ENCODE data around the gene CSF3R. TPM values are rescaled to one million over a fixed set of nuclear protein-coding genes. Genes with fewer than 3 reads are reported as not detected.

CSF3R gene
- total RNA-seq, 1 experiment from 2014 or later, result not detected

- peaks cover 3% of the 10 kb centered on the region; the same call in 1 of the 2 replicates for H3K4me1 ChIP-seq
- DNase-seq, result peak; percentile 96 to 97
- H3K27me3 ChIP-seq, result no peaks in the 10 kb centered on the region
- H3K27ac ChIP-seq, result peak within 1 kb of the TSS; percentile 78
- peak within 1 kb of the TSS; percentile 87 for H3K4me3 ChIP-seq
- H3K36me3 ChIP-seq, result peaks cover 12% of the 10 kb centered on the region; the same call in 1 of the 2 replicates
- no peaks in the 10 kb centered on the region for H3K9me3 ChIP-seq (replicated peaks)
Measured at GRCh38 chr1:36463803-36464604, 18.7 kb downstream of the CSF3R start, which contains the start of gene MRPS15. Gene MRPS15 (minus strand): TSS chr1:36464384. CDS start chr1:36464275, 109 bp downstream.

GRCh38 chr1:36463463-36463802, 19.3 kb downstream of the CSF3R start:
- Histone ChIP-seq H3K36me3 (peaks cover 12% of the 10 kb centered on the region; the same call in 1 of the 2 replicates), H3K27me3 (no peaks in the 10 kb centered on the region), H3K9me3 (replicated peaks) (no peaks in the 10 kb centered on the region), H3K4me1 (peaks cover 3% of the 10 kb centered on the region; the same call in 1 of the 2 replicates), H3K4me3 (peak overlapping the region; percentile 87), H3K27ac (peak overlapping the region; percentile 78)
- no peak for DNase-seq

GRCh38 chr1:36458910-36459309, 23.8 kb downstream of the CSF3R start:
- H3K9me3 ChIP-seq (replicated peaks), result no peaks in the 10 kb centered on the region
- no peaks in the 10 kb centered on the region for H3K27me3 ChIP-seq
- DNase-seq, result no peak
- peaks cover 44% of the 10 kb centered on the region for H3K36me3 ChIP-seq
- no peaks in the 10 kb centered on the region for H3K4me1 ChIP-seq
- H3K27ac ChIP-seq, result no peak overlapping the region
- no peak overlapping the region for H3K4me3 ChIP-seq

- Histone ChIP-seq H3K27ac (no peak overlapping the region), H3K27me3 (no peaks in the 10 kb centered on the region), H3K9me3 (replicated peaks) (no peaks in the 10 kb centered on the region), H3K36me3 (peaks cover 44% of the 10 kb centered on the region), H3K4me1 (no peaks in the 10 kb centered on the region), H3K4me3 (no peak overlapping the region)
- DNase-seq, result no peak
Measured at GRCh38 chr1:36457691-36458090, 25.0 kb downstream of the CSF3R start.

- H3K27me3 ChIP-seq, result no peaks in the 10 kb centered on the region
- H3K4me3 ChIP-seq, result no peak overlapping the region
- DNase-seq, result no peak
- peaks cover 44% of the 10 kb centered on the region for H3K36me3 ChIP-seq
- no peaks in the 10 kb centered on the region for H3K9me3 ChIP-seq (replicated peaks)
- no peak overlapping the region for H3K27ac ChIP-seq
- no peaks in the 10 kb centered on the region for H3K4me1 ChIP-seq
Measured at GRCh38 chr1:36456391-36456928, 26.3 kb downstream of the CSF3R start.

- Histone ChIP-seq H3K36me3 (peaks cover 36% of the 10 kb centered on the region), H3K9me3 (replicated peaks) (no peaks in the 10 kb centered on the region), H3K27ac (no peak overlapping the region), H3K27me3 (no peaks in the 10 kb centered on the region), H3K4me3 (no peak overlapping the region), H3K4me1 (no peaks in the 10 kb centered on the region)
- DNase-seq, result no peak
Measured at GRCh38 chr1:36455386-36455785, 27.3 kb downstream of the CSF3R start.

- Histone ChIP-seq H3K36me3 (peaks cover 32% of the 10 kb centered on the region), H3K4me1 (no peaks in the 10 kb centered on the region), H3K4me3 (no peak overlapping the region), H3K27ac (no peak overlapping the region), H3K27me3 (no peaks in the 10 kb centered on the region), H3K9me3 (replicated peaks) (no peaks in the 10 kb centered on the region)
- DNase-seq, result no peak
Measured at GRCh38 chr1:36453600-36454388, 28.9 kb downstream of the CSF3R start.

- no peak overlapping the region for H3K27ac ChIP-seq
- H3K27me3 ChIP-seq, result no peaks in the 10 kb centered on the region
- no peaks in the 10 kb centered on the region for H3K4me1 ChIP-seq
- no peak overlapping the region for H3K4me3 ChIP-seq
- no peak for DNase-seq
- H3K36me3 ChIP-seq, result peaks cover 32% of the 10 kb centered on the region
- H3K9me3 ChIP-seq (replicated peaks), result no peaks in the 10 kb centered on the region
Measured at GRCh38 chr1:36453051-36453450, 29.7 kb downstream of the CSF3R start.

GRCh38 chr1:36450919-36451305, 31.8 kb downstream of the CSF3R start:
- H3K36me3 ChIP-seq, result peaks cover 16% of the 10 kb centered on the region
- no peaks in the 10 kb centered on the region for H3K4me1 ChIP-seq
- no peak for DNase-seq
- no peaks in the 10 kb centered on the region for H3K27me3 ChIP-seq
- peak overlapping the region; percentile 65 for H3K27ac ChIP-seq
- H3K4me3 ChIP-seq, result peak overlapping the region; percentile 73
- H3K9me3 ChIP-seq (replicated peaks), result no peaks in the 10 kb centered on the region

- Histone ChIP-seq H3K27me3 (no peaks in the 10 kb centered on the region), H3K4me3 (peak within 1 kb of the TSS; percentile 73), H3K9me3 (replicated peaks) (no peaks in the 10 kb centered on the region), H3K27ac (peak within 1 kb of the TSS; percentile 65), H3K36me3 (peaks cover 11% of the 10 kb centered on the region), H3K4me1 (no peaks in the 10 kb centered on the region)
- DNase-seq, result peak; percentile 96 to 98
Measured at GRCh38 chr1:36450270-36450918, 32.3 kb downstream of the CSF3R start, which contains the start of gene OSCP1. Gene OSCP1 (minus strand): TSS chr1:36450451. CDS start chr1:36450369, 82 bp downstream.

GRCh38 chr1:36448530-36449056, 34.1 kb downstream of the CSF3R start:
- Histone ChIP-seq H3K27ac (no peak overlapping the region), H3K4me3 (no peak overlapping the region), H3K27me3 (no peaks in the 10 kb centered on the region), H3K4me1 (no peaks in the 10 kb centered on the region; the same call in 1 of the 2 replicates), H3K9me3 (replicated peaks) (no peaks in the 10 kb centered on the region), H3K36me3 (no peaks in the 10 kb centered on the region)
- DNase-seq, result no peak

- Histone ChIP-seq H3K4me3 (no peak overlapping the region), H3K36me3 (no peaks in the 10 kb centered on the region), H3K9me3 (replicated peaks) (no peaks in the 10 kb centered on the region), H3K27me3 (no peaks in the 10 kb centered on the region), H3K4me1 (no peaks in the 10 kb centered on the region; the same call in 1 of the 2 replicates), H3K27ac (no peak overlapping the region)
- DNase-seq, result no peak
Measured at GRCh38 chr1:36447450-36447849, 35.3 kb downstream of the CSF3R start.

GRCh38 chr1:36446746-36447145, 36.0 kb downstream of the CSF3R start:
- Histone ChIP-seq H3K9me3 (replicated peaks) (no peaks in the 10 kb centered on the region), H3K27me3 (no peaks in the 10 kb centered on the region)
- DNase-seq, result no peak

GRCh38 chr1:36446271-36446670, 36.4 kb downstream of the CSF3R start:
- Histone ChIP-seq H3K9me3 (replicated peaks) (no peaks in the 10 kb centered on the region), H3K4me1 (no peaks in the 10 kb centered on the region; the same call in 1 of the 2 replicates), H3K27ac (no peak overlapping the region), H3K4me3 (no peak overlapping the region), H3K36me3 (no peaks in the 10 kb centered on the region), H3K27me3 (no peaks in the 10 kb centered on the region)
- DNase-seq, result peak; percentile 24 to 42

More at GRCh38 chr1:36446746-36447145, 36.0 kb downstream of the CSF3R start:
- Histone ChIP-seq H3K27ac (no peak overlapping the region), H3K4me3 (no peak overlapping the region), H3K36me3 (no peaks in the 10 kb centered on the region), H3K4me1 (no peaks in the 10 kb centered on the region; the same call in 1 of the 2 replicates)
